ENCODE results near the gene SOX6. TPM values are rescaled to one million over a fixed set of nuclear protein-coding genes. Genes with fewer than 3 reads are reported as not detected.
"Not testable (repeated sequence)": the region's sequence is repeated elsewhere in the genome, so short reads cannot be mapped to it uniquely, and the experiment has no call there.

SOX6 gene
- total RNA-seq, 2 experiments from 2014 or later = not detected

DNA sequence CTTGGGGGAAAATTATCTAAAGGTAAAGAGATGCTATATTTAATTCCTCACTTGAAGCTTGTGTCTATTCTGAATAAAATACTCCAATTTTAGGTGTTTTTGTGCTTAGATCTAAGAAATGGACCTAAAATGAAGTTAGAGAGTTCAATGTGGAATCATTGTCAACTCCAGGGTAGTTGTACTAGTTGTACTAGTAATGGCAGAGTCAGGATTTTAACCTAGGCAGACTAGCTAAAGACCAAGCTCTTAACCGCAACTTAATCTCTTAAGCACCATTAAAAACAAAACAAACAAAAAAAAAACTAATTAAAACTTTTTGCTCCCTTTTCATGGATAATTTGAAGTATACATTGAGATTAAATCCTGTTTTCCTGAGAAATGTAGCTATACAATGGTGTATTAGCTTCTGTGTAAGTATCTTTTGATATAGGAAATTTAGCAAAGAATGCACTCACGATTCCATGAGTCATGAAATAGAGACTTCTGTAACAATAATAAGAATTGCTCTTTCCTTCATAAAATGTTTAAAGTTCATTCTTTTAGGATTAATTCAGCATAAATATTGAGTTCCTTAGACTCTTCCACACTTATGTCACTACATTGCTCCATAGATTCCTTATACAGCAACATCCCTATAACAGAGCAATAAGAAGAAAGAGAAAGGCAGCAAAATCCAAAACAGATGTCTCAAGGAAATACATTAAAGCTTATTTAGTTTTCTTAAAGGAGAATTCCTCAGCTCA lies 26.5 kb upstream of the SOX6 start:
- CTCF ChIA-PET = no interaction called here
- no peaks in the 10 kb centered on the region for H3K27me3 Mint-ChIP-seq (ENCODE audit: low read depth)

DNA sequence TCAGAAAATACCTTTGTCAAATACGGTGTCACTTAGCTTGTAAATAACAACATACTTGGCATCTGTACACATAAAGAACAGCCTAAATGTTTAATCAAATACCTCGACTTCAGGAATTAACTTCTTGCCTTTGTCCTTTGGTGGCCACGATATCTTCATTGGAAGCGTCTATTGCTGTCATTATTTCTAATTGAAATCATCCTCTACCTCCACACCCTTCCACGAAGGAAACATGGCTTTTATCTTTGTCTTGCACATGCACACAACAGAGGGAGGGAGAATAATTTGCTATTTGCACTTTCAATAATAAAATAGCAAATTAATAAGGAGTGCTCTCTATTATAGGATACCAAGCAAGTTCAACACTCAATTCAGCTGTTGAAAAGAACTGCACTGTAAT lies 25.8 kb upstream of the SOX6 start:
- Mint-ChIP-seq H3K36me3 (ENCODE audit: low read depth) (no peaks in the 10 kb centered on the region), H3K9me3 (ENCODE audit: insufficient read depth) (no peaks in the 10 kb centered on the region), H3K27me3 (ENCODE audit: low read depth) (no peaks in the 10 kb centered on the region), H3K4me3 (no peak overlapping the region), H3K4me1 (ENCODE audit: low read depth) (no peaks in the 10 kb centered on the region), H3K27ac (no peak overlapping the region)
- ChIA-PET CTCF (no interaction called here), POLR2A (no interaction called here)
- ATAC-seq (no peak), DNase-seq (no peak)

More for the DNA sequence above, 26.5 kb upstream of the SOX6 start:
- no peak overlapping the region for H3K4me3 Mint-ChIP-seq
- DNase-seq (no peak), ATAC-seq (no peak)
- no peak overlapping the region for H3K27ac Mint-ChIP-seq
- POLR2A ChIA-PET = interaction anchor here (0.7 kb wide), 1 partner anchor 623 kb away, joined by 3 read pairs; no protein-coding TSS in a partner anchor
- H3K4me1 Mint-ChIP-seq (ENCODE audit: low read depth) = no peaks in the 10 kb centered on the region
- no peaks in the 10 kb centered on the region for H3K9me3 Mint-ChIP-seq (ENCODE audit: insufficient read depth)
- no peaks in the 10 kb centered on the region for H3K36me3 Mint-ChIP-seq (ENCODE audit: low read depth)

DNA sequence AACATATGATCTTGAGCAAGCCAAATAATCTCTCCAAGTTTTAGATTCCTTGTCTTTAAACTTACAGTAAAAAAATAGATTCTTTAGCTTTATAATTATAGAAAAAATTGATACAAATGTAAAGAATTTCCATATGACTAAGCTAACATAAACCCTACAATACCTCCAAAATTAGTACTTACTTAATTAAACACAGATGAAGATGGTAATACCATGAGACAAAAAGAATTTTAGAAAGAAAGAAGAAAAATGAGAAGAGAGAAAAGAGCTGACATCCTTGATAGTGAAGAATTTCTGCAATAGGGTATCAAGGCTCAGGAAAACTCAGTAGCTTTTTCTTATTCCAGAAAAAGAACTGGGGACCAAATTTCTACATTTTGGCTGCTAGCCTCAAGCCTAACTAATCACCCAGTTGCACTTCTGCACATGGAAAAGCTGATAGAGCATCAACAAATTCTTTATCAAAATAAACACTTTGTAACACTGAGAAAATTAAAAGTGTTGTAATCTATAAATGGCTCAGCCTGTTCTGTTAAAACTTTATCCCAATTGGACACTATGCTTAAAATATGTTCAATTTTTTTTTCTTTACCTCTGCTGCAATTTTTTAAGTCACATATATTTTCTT lies 24.7 kb upstream of the SOX6 start:
- Mint-ChIP-seq H3K27me3 (ENCODE audit: low read depth) (no peaks in the 10 kb centered on the region), H3K4me1 (ENCODE audit: low read depth) (no peaks in the 10 kb centered on the region), H3K4me3 (no peak overlapping the region), H3K27ac (no peak overlapping the region), H3K9me3 (ENCODE audit: insufficient read depth) (no peaks in the 10 kb centered on the region), H3K36me3 (ENCODE audit: low read depth) (no peaks in the 10 kb centered on the region)
- DNase-seq = no peak
- POLR2A ChIA-PET = no interaction called here
- CTCF ChIA-PET = no interaction called here
- ATAC-seq = no peak

DNA sequence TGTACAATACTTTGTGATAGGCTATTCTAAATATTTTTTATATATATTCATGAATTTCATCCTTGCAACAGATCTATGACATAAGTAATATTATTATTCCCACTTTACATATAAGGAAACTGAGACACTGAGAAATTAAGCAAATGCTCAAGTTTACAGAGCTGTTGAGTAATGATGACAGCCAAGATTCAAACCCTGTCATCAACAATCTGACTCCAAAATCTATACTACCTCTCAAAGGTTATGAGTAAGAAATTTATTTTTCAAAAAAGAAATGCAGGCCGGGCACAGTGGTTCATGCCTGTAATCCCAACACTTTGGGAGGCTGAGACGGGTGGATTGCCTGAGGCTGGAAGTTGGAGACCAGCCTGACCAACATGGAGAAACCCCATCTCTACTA lies 22.6 kb upstream of the SOX6 start:
- Mint-ChIP-seq H3K4me3 (no peak overlapping the region), H3K4me1 (ENCODE audit: low read depth) (no peaks in the 10 kb centered on the region), H3K9me3 (ENCODE audit: insufficient read depth) (no peaks in the 10 kb centered on the region), H3K27ac (no peak overlapping the region), H3K27me3 (ENCODE audit: low read depth) (no peaks in the 10 kb centered on the region), H3K36me3 (ENCODE audit: low read depth) (no peaks in the 10 kb centered on the region)
- CTCF ChIA-PET = no interaction called here
- DNase-seq (no peak), ATAC-seq (no peak)
- POLR2A ChIA-PET = no interaction called here

DNA sequence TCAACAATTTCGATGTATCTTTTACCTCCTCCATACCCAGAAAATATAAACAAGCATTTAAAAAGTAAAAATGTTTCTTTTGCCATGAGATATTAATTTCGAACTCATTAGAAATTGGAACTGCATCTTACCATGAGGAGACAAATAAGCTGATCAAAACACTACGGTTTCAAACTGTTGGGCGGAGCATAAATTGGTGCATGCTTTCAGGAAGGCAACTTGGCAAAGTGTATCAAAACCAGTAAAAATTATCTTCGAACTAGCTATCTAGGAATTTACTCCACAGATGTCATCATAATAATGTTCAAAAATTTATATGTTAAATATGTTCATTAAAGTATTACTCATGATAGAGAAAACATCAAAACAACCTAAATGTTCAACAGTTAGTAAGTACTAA lies 21.4 kb upstream of the SOX6 start:
- no peak for ATAC-seq
- Mint-ChIP-seq H3K27me3 (ENCODE audit: low read depth) (no peaks in the 10 kb centered on the region), H3K4me1 (ENCODE audit: low read depth) (no peaks in the 10 kb centered on the region), H3K4me3 (no peak overlapping the region), H3K36me3 (ENCODE audit: low read depth) (no peaks in the 10 kb centered on the region), H3K27ac (no peak overlapping the region), H3K9me3 (ENCODE audit: insufficient read depth) (no peaks in the 10 kb centered on the region)
- ChIA-PET CTCF (no interaction called here), POLR2A (no interaction called here)
- no peak for DNase-seq

DNA sequence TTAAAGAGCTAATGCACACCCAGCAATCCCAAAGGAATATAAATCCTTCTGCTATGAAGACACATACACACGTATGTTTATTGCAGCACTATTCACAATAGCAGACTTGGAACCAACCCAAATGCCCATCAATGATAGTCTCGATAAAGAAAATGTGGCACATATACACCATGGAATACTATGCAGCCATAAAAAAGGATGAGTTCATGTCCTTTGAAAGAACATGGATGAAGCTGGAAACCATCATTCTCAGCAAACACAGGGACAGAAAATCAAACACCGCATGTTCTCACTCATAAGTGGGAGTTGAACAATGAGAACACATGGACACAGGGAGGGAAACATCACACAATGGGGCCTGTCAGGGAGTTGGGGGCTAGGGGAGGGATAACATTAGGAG lies 19.3 kb upstream of the SOX6 start:
- POLR2A ChIA-PET; H3K36me3 Mint-ChIP-seq (ENCODE audit: low read depth); H3K4me1 Mint-ChIP-seq (ENCODE audit: low read depth); DNase-seq; CTCF ChIA-PET; ATAC-seq; H3K27me3 Mint-ChIP-seq (ENCODE audit: low read depth); H3K9me3 Mint-ChIP-seq (ENCODE audit: insufficient read depth); H3K27ac Mint-ChIP-seq; H3K4me3 Mint-ChIP-seq: not testable (repeated sequence)

DNA sequence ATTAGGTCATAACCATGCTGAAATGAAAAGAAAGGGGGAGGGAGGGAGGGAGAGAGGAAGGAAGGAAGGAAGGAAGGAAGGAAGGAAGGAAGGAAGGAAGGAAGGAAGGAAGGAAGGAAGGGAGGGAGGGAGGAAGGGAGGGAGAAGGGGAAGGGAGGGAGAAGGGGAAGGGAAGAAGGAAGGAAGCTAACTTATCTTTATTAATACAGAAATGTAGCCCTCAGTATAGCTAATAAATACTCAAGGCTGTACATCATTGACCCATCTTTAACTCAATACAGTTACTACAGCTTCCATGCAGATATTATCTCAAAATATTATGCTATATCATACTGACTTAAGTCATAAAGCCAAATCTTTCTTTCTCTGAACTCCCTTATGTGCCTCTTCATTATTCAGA lies 17.4 kb upstream of the SOX6 start:
- no peaks in the 10 kb centered on the region for H3K27me3 Mint-ChIP-seq (ENCODE audit: low read depth)
- ChIA-PET POLR2A (no interaction called here), CTCF (no interaction called here)
- H3K36me3 Mint-ChIP-seq (ENCODE audit: low read depth) = no peaks in the 10 kb centered on the region
- no peaks in the 10 kb centered on the region for H3K9me3 Mint-ChIP-seq (ENCODE audit: insufficient read depth)
- no peaks in the 10 kb centered on the region for H3K4me1 Mint-ChIP-seq (ENCODE audit: low read depth)
- ATAC-seq (no peak), DNase-seq (no peak)
- no peak overlapping the region for H3K4me3 Mint-ChIP-seq
- H3K27ac Mint-ChIP-seq = no peak overlapping the region

DNA sequence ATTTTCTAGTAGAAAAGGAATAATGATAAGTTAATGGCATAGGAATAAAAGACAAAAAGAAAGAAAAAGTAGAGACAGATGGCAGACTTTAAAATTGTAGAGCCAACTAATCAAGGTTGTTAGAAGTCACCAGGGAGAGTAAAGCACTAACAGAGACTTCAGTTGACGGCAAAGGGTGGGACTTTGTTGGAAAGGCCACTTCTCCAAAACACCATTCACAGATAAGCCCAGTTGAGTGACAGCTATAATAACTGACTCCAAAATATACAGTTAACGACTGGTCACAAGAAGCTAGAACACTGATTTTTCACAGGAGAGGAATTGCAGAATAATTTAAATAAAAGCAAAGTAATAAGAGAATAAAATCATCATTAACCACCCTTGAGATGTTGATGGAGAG lies 16.0 kb upstream of the SOX6 start:
- H3K9me3 Mint-ChIP-seq (ENCODE audit: insufficient read depth) = no peaks in the 10 kb centered on the region
- CTCF ChIA-PET = no interaction called here
- ATAC-seq = no peak
- no peak for DNase-seq
- no peaks in the 10 kb centered on the region for H3K27me3 Mint-ChIP-seq (ENCODE audit: low read depth)
- no peak overlapping the region for H3K4me3 Mint-ChIP-seq
- H3K27ac Mint-ChIP-seq = no peak overlapping the region
- H3K36me3 Mint-ChIP-seq (ENCODE audit: low read depth) = no peaks in the 10 kb centered on the region
- POLR2A ChIA-PET = no interaction called here
- no peaks in the 10 kb centered on the region for H3K4me1 Mint-ChIP-seq (ENCODE audit: low read depth)

DNA sequence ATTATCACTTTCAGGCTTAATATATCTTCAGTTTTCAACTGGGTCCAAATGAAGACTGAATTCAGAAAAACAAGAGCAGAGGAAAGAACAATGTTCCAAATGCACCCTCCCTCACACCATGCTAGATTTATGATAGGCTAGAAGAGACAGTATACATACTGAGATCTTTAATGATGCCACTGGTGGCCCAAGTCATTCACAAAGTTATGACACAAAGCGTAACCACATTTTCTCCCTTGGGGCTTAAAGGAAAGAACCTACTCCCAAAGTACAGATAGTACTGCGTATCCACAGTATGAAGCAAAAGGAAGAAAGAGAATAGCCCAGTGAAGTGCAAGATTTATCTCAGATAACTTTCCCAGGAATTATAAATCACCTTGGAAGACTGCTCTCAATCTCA lies 10.9 kb upstream of the SOX6 start:
- H3K9me3 Mint-ChIP-seq (ENCODE audit: insufficient read depth) = peaks cover 3% of the 10 kb centered on the region
- POLR2A ChIA-PET = no interaction called here
- ATAC-seq = no peak
- no peaks in the 10 kb centered on the region for H3K36me3 Mint-ChIP-seq (ENCODE audit: low read depth)
- H3K27me3 Mint-ChIP-seq (ENCODE audit: low read depth) = no peaks in the 10 kb centered on the region
- H3K4me3 Mint-ChIP-seq = no peak overlapping the region
- no peaks in the 10 kb centered on the region for H3K4me1 Mint-ChIP-seq (ENCODE audit: low read depth)
- CTCF ChIA-PET = no interaction called here
- DNase-seq = no peak
- no peak overlapping the region for H3K27ac Mint-ChIP-seq

DNA sequence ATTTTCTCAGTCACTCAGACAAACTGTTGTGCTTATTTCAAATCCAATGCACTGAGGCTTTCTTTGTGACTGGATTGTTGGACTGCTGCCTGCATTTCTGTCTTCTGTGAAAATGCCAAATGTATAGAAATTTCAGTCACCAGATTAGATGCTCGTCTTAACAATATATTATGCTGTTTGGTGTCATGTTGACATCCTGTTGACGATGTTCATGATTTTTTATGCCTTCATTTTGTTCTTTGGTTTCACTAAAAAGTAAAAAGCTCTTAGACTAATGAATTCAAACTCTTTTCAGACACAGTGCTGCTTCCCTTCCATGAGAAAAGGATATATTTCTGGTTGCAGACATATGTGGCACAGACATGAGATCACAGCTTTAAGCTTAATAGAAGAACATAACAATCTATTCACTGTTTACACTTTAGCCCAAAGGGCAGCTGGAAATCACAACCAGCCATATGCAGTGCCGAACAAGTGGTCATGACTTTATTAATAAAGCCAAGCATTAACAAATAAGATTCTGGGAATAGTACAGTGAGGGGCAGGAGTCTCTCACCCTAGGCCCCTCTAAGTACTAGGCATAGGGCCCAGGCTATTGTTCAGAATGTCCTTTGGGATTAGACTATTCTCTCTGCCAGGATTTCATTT lies 9.4 kb upstream of the SOX6 start:
- no peaks in the 10 kb centered on the region for H3K4me1 Mint-ChIP-seq (ENCODE audit: low read depth)
- H3K27ac Mint-ChIP-seq = no peak overlapping the region
- H3K9me3 Mint-ChIP-seq (ENCODE audit: insufficient read depth) = peaks cover 4% of the 10 kb centered on the region
- H3K36me3 Mint-ChIP-seq (ENCODE audit: low read depth) = no peaks in the 10 kb centered on the region
- H3K27me3 Mint-ChIP-seq (ENCODE audit: low read depth) = no peaks in the 10 kb centered on the region
- DNase-seq (no peak), ATAC-seq (no peak)
- ChIA-PET POLR2A (no interaction called here), CTCF (no interaction called here)
- no peak overlapping the region for H3K4me3 Mint-ChIP-seq

DNA sequence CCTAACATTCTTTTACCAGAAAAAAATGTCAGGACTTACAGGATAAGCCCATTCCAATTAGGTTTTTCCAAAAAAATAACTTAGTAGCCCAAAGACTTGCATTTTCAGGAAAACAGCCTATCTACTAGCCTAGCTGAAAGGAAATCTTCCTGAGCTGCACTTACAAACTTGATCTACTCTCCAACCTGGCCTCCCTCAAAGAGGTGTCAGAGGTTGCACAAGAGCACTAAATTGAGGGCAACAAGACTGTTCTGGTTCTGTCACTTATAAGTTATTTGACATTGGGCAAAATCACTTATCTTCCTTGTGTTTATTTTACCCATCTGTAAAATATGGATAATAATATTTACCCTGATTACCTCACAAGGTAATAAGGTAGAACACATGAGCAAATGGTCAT lies 7.9 kb upstream of the SOX6 start:
- DNase-seq = no peak
- H3K27me3 Mint-ChIP-seq (ENCODE audit: low read depth) = no peaks in the 10 kb centered on the region
- POLR2A ChIA-PET = no interaction called here
- H3K27ac Mint-ChIP-seq = no peak overlapping the region
- no peak overlapping the region for H3K4me3 Mint-ChIP-seq
- no peaks in the 10 kb centered on the region for H3K4me1 Mint-ChIP-seq (ENCODE audit: low read depth)
- CTCF ChIA-PET = no interaction called here
- H3K9me3 Mint-ChIP-seq (ENCODE audit: insufficient read depth) = peaks cover 4% of the 10 kb centered on the region
- ATAC-seq = no peak
- H3K36me3 Mint-ChIP-seq (ENCODE audit: low read depth) = no peaks in the 10 kb centered on the region

DNA sequence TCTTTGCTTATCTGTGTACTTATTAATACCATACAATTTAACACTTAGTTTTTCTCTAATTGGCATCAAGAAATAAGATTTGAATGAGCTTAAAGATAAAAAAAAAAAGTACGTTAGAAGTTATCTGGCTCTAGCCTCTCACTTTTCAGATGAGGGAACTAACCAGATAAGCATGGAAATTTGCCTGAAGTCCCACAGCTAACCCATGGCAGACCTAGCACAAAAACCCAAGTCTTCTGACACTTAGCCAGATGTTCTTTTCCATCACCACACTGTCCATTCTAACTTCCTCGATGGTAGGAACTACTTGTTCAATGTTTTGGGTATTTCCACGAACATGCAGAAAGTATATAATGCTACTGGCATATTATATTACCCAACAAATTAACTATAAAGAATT lies 7.4 kb upstream of the SOX6 start:
- ChIA-PET CTCF (no interaction called here), POLR2A (no interaction called here)

More for the DNA sequence above, 7.4 kb upstream of the SOX6 start:
- no peak for DNase-seq
- Mint-ChIP-seq H3K27me3 (ENCODE audit: low read depth) (no peaks in the 10 kb centered on the region), H3K4me1 (ENCODE audit: low read depth) (no peaks in the 10 kb centered on the region), H3K27ac (no peak overlapping the region), H3K9me3 (ENCODE audit: insufficient read depth) (peaks cover 4% of the 10 kb centered on the region), H3K36me3 (ENCODE audit: low read depth) (no peaks in the 10 kb centered on the region), H3K4me3 (no peak overlapping the region)
- ATAC-seq = no peak
